HG03469 (cell line): ENCODE measurements around the gene TPCN1.
A peak's percentile ranks its signal among the peaks of the same experiment; 100 is the strongest.

Experiments used
- ATAC-seq: cut with Tn5 transposase; IDR thresholded peaks from one replicate; pipeline ENCODE4 v1.9.1; 2021; ENCODE audit warnings: mild to moderate bottlenecking, moderate library complexity, moderate number of reproducible peaks; ENCODE audit not compliant: unreplicated experiment

TPCN1 gene

DNA sequence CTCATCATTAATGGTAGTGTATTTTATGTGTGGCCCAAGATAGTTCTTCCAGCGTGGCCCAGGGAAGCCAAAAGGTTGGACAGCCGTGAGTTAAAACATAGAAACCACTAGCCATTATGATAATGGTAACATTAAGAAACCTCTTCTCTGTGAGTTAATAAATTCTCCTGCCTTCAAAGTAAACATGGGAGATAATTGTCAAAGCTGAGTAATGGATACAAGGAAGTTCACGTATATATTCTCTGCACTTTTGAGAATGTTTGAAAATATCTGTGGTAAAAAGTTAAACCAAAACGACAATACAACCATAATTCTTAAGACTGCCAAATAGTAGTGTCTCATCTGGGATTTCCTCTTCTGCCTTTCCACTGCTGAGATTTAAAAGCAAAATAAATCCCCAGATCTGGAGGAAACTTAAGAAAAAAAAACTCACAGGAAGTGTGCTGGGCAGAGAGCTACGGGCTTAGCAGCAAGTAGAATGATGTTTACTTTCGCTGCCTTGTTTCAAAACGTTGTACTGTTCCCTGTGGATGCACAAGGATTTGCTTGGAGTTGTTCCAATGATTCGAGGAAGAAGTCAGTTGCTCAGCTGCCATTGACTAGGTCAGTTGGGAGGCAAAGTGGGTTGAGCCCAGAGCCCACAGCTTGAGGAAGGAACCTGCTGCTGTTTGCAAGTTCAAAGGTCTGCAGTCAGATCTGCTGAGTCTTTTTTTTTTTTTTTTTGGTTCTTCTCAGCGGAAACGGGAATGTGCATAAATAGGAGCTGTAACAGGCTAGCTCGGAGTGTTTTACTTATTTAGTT, 1.7 kb downstream of the TPCN1 start:
- ATAC-seq, result no peak

DNA sequence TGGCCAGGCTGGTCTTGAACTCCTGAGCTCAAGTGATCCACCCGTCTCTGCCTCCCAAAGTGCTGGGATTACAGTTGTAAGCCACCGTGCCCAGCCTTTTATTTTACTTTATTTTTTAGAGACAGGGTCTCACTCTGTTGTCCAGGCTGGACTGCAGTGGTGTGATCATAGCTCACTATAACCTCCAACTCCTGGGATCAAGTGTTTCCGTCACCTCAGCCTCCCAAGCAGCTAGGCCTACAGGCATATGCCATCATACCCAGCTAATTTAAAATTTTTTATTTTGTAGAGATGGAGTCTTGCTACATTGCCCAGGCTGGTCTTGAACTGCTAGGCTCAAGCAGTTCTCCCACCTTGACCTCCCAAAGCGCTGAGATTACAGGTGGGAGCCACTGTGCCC, 3.7 kb downstream of the TPCN1 start:
- ATAC-seq, result no peak

DNA sequence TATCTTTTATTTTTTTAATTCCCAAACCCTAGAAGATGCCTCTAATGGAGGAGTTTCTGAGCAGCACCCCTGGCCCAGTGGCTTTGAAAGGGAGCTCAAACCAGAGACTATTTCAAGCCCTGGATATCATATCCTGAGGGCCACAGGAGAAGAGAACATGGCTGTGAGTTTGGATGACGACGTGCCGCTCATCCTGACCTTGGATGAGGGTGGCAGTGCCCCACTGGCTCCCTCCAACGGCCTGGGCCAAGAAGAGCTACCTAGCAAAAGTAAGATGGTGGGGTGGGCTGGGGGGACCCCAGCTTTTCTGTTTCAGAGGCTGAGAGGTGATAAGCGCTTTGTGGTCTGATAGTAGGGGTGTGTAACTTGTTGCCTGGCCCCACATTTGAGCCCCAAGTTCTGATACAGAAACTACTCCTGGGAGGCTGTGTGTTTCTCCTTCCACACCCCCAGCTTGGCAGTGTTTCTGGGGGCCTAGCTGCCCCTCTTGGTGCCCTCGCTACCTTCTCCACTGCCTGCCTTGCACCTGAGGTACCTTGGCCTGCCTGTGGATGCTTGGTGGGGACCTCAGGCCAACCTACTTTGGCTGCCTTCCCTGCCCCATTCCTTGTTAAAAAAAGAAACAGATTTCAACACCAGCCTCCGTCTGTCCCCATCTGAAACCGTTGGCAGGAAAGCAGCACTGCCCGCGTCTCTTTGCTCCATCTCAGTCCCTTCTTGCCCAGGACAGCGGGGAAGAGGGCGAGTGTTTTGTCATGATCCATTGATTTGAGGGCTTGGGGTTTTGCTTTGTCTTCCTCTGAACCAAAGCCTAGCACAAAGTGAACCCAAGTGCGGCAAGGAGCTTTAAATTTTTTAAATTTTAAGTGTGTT, 5.7 kb downstream of the TPCN1 start:
- ATAC-seq, result no peak

DNA sequence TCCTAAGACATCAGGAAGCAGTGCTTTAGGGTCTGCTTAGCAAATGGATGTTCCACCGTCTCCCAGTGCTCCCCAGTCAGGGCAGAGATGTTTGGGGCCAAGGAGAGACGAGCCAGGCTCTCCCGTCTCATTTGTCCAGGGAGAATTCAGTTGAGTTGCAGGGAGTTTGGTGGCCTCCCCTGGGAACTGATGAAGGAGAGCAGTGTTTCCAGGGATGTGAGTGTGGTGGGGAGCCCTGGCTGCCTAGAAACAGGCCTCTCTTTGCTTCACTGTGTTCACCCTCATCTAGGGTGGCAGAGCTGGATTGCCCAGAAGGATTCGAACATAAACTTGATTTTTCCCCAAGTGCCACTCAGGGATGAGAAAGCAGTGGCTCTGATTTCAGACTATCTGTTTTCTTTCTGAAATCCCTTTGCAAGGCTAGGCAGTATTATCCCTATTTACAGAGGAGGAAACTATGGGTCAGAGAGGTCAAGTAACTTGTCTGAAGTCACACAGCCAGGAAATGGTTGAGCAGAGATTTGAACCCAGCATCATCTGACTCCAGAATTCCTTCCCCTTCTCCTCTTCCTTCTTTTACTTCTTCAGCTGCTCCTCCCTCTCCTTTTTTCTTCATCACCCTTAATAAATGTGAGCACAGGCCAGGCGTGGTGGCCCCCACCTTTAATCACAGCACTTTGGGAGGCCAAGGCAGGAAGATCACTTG, 6.6 kb downstream of the TPCN1 start:
- no peak for ATAC-seq

DNA sequence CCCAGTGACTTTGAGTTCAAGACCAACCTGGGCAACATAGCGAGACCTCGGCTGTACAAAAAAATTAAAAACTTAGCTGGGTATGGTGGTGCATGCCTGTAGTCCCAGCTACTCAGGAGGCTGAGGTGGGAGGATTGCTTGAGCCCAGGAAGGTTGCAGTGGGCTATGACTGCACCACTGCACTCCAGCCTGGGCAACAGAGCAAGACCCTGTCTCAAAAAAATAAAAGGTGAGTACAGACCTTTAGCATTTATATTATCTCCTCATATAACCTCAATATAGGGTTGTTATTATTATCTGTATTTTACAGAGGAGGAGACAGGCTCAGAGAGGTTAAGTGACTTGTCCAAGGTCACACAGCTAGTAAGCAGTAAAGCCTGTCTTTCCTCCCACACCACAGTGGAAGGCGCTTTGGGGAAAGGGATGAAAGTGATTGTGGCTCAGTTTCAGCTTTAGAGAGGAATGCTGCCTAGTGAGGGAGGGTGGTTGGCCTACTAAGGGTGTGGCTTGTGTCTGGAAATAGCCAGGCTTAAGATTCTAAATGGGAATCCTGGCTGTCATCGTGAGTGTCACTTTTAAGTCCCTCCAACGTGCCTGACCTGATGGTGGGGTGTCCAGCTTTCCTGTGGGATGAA, 7.2 kb downstream of the TPCN1 start:
- ATAC-seq, result no peak

DNA sequence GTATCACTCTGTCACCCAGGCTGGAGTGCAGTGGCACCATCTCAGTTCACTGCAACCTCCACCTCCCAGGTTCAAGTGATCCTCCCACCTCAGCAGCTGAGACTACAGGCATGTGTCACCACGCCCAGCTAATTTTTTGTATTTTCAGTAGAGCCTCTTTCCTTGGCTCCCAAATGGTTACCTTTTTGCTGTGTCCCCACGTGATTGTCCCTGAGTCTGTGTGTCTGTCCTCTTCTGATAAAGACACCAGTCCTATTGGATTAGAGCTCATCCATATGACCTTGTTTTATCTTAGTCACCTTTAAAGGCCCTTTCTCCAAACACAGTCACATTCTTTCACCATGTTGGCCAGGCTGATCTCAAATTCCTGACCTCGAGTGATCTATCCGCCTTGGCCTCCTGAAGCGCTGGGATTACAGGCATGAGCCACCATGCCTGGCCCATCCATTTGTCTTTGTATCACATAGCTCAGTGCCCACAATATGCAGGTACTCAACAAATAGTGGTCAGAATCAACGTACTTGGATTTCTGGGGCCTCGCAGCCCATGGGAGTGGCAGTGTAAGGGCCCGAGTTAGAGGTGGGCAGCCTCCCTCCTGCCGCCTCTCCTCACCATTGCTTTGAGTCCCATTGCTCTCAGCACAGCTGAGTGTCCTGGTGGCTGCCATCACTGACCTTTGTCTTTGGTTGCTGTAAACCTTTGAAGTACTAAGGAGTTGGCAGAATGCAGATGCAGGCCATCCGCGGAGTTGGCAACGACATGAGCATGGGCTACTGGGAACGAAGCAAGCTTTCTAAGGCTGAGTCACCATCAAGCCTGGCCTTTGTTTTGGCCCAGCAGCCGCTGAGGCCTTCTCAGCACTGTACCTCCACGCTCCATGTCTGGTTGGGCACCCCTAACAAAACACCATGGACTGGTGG, 9.3 kb downstream of the TPCN1 start:
- no peak for ATAC-seq

DNA sequence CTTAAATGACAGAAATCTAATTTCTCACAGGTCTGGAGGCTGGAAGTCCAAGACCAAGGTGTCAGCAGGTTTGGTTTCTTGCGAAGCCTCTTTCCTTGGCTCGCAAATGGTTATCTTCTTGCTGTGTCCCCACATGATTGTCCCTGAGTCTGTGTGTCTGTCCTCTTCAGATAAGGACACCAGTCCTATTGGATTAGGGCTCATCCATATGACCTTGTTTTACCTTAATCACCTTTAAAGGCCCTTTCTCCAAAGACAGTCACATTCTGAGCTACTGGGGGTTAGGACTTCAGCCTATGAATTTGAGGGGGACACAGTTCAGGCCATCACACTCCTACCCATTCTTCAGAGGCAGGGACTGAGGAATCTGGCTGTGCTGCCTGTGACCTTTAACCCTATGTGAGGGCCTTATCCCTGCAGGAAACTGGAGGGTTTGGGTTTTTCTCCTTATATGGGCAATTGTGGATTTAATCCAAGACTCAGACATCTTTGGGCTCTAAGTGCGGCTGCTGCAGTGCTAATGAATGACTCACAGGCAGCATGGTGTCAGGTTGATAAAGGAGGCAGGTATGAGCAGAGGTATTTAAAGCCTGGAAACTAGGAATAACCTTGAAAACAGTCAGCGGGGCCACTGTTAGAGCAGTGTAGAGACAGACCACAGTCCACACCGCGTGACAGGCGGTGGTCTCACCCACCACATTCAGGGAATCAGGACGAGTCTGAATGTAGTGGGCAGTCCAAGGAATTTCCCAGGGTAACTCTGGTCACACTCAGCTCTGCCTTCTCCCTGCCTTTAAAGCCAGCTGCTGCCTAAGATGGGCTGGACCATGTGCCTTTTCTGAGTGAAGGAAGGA, 10.2 kb downstream of the TPCN1 start:
- ATAC-seq, result no peak

DNA sequence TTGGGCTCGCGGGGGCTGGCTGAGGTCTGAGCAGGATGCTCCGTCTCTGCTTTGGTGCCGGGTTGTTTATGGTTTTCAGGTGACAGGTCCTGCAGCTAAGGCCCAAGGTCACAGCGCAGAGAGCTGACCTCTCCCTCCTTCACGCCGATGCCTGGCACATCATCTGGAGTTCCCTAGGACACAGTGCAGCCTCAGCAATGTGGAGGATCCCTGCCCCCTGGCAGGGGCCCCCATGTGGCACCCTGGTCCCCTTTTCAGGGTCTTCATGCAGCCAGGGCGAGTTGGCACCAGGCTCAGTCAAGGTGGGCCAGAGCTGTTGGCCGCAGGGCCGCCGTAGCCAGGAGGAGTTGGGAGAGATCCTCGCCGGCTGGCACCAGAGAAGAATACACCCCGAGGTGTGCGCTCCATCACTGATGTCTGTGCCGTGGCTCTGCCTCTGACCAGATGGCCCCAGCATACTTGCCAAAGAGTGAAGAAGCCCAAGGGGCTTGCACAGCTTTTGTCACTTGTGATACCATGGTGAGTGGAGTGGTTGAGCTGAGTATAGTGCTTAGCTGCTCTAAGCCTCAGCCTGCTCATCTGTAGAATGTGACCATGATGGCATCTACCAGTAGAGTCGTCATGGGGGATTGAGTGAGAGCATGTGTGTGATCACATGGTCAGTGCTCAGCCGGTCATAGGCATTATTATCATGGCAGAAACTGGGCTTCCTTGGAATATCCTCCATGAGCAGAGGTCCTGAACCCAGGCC, 11.0 kb downstream of the TPCN1 start:
- ATAC-seq, result no peak

DNA sequence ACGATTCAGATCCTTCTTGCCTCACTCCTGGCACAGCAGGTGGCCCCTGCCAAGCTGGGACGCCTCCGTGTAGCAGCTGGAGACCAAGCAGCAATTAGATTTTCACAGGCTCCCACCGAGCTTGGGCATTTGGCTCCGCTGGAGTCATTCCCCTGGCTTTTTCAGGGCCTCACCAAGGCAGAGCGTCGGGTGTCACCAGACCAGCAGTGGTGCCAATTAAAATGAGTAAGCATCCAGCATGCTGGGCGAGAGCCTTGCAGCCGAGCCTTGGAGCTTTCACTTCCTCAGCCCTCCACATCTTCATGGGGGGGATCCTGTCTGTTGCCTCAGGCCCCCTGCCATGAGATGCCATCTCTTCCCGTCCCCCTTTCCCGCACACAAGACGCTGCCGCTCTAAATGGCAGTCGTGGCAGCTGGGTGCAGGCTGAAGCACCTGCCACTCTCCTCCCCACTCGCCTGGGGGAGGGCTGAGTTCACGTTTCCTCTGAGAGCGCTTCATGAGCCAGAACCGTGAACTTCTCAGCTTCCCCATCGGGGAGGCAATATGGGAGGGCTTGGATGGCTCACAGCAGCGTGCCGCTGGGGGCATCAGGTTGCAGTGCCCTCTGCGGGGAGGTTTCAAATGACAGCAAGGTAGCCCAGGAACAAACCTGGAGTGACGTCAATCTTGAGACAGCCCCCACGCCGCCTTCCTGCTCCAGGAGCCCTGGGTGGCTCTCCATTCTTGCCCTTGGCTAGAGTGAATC, 11.7 kb downstream of the TPCN1 start:
- peak; percentile 32 for ATAC-seq

DNA sequence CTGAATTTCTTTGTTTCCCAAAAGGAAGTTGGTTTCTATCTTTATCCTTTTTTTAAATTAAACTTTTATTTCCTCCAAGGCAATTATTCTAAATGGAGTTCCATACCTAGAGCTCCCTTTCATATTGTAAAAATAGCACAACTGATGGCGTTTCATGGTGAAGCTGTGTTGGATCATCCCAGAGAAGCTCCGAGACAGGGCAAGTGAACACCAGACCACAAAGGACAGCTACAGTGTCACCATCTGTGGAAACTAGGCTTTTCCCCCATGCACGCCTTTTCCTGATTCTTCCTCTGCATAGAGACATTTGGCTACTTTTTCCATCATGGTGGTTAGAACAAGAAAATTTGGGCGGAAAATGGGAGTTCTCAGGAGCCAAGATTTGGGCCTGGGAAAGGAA, 12.7 kb downstream of the TPCN1 start:
- ATAC-seq, result no peak

DNA sequence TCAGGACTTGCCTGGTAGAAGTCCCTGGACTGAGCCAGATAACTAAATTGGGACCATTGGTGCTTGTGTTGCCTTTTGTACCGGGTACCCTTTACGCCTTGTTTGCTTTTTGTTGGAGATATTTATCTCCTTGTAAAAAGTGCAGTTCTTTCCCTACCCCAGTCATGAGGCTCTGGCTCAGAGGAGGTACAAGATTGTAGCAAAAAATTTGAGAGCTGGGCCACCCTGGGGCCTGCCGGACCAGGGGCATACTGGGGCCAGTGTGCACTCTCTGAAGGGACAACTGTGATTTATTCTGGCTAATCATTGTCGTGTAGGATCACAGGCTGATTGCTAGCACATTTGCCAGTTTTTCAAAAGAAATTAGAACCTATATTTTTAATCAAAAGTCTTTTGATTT, 13.2 kb downstream of the TPCN1 start:
- ATAC-seq, result no peak

DNA sequence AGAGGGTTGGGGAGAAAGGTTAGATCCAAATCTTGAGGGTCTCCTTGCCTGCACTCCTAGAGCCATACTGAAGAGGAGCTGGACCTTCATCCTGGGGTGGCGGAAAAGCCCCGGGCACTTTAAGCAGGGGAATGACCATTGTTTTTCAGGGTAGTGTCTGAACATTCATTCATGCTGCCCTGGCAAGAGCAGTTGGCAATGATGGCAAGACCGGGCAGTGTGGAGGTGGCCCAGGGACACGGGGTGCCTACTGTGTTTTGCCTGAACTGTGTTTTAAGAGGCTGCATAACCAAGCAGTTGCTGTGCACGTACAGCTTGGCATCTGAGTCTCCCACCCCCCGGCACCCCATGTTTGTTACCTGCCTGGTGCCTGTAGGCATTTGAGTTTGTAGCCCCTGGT, 14.7 kb downstream of the TPCN1 start:
- ATAC-seq, result no peak

DNA sequence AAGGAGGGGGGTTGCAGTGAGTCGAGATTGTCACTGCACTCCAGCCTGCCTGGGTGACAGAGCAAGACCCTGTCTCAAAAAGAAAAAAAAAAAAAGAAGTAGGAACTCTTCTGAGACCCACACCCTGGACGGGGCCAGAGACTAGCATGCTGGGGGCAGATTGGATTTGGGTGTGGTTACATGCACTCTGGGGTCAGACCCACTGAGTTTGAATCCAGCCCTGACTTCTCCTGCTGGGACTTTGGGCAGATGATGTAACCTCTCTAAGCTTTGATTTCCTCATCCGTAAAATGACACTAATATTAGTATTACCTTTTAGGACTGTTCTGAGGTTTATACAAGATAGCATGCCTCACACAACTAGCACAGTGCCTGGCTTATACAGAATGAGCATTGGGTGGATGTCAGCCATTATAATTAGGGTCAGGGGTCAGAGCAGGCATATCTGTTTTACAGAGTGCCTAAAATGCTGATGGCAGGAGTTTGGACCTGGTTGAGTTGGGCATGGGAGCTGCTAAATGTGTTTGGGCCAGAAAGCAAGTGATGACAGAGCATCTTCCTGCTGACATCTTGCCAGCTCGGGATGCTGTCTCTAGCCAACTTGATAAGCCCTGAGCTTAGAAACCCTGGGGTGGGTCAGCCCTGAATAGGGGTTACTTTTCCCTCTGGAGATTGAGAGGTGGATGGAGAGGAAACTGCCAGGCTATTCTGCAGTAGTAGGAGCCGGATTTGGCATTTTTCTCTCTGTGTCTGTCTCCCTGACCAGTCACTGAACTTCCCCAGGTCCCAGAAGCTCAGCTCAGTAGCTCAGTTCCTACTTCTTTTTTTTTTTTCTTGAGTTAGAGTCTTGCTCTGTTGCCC, 15.5 kb downstream of the TPCN1 start:
- no peak for ATAC-seq

DNA sequence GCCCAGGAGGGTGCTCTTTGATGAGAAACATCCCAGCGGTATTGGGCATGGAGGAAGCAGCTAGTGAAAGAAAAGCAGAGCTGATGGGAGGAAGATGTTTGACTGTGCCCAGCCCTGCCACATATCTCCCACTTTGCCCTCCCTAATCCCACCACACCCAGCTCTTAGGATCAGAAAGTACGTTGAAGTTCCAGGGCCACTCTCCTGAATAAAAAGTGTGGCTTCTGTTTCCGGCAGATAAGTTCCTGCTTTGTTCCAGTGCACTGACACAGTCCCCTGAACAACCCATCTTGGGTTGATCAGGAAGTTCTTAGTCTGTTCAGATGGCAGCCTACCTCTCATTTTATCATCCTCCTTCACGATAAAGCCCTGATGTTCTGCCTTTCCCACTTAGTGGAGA, 16.5 kb downstream of the TPCN1 start:
- no peak for ATAC-seq

DNA sequence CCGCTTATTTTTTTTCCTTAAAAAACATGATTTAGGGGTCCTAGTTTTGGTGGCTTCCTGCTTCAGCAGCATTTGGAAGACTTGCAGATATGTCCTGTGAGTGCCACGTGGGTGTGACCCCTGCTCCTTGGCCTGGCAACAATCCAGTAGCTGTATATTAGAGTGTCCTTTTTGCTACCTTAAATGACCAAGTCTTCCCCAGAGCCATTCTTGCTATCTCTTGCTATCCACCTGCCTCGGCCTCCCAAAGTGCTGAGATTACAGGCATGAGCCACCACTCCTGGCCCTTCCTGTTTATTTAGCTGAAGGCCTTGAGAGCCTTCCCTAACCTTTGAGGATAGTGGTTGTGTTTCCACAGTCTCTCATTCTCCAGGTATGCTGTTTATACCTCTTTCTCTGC, 17.0 kb downstream of the TPCN1 start:
- ATAC-seq, result no peak

DNA sequence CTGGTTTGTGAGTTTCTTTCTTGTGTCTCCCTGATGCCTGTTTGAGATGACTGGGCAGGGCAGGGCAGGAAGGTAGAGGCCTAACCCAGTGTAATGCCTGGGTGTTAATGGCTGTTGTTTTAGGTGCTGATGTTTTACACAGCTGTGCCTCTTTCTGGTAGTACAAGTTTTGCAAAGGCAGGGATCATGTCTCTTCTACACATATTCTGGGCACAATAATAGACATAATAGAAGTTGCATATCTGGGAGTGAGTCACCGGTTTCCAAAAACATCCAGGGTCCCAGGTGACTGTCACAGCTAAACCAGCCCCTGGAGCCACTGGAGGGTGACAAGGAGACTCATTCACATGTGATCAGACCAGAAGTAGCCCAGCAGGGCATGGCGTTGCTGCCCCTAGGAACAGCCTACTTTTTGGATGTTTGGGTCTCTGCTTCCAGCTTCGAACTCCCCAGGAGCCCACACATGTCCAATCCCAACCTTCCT, 18.1 kb downstream of the TPCN1 start:
- ATAC-seq, result no peak
